ENCODE measurements around the gene TDRD3.
A peak's percentile ranks its signal among the peaks of the same experiment; 100 is the strongest.

Gene TDRD3

GRCh38 chr13:60448907-60449510, 52.0 kb downstream of the TDRD3 start:
- peak; percentile 61 for DNase-seq
- TF ChIP-seq CTCF (IDR thresholded peaks at IDR 0.05; ENCODE audit: low read depth, low read length, missing control alignments): peak; percentile 74
- no peak overlapping the region for H3K4me3 ChIP-seq (ENCODE audit: low read depth, low read length)
- no peaks in the 10 kb centered on the region for H3K27me3 ChIP-seq (replicated peaks)
- no peaks in the 10 kb centered on the region for H3K36me3 ChIP-seq (replicated peaks)
- in situ Hi-C loops (cut with HindIII; ENCODE audit: low pct_ligation_motif_present, low sequenced_read_pairs): no loop called here
- no peak overlapping the region for H3K27ac ChIP-seq

- Histone ChIP-seq H3K36me3 (replicated peaks) (no peaks in the 10 kb centered on the region), H3K27me3 (replicated peaks) (no peaks in the 10 kb centered on the region), H3K27ac (no peak overlapping the region), H3K4me3 (ENCODE audit: low read depth, low read length) (no peak overlapping the region)
- no peak for TF ChIP-seq CTCF (IDR thresholded peaks at IDR 0.05; ENCODE audit: low read depth, low read length, missing control alignments)
- in situ Hi-C loops (cut with HindIII; ENCODE audit: low pct_ligation_motif_present, low sequenced_read_pairs): no loop called here
- DNase-seq: no peak
These were observed 56.5 kb downstream of the TDRD3 start for GRCh38 chr13:60453490-60453889.

GRCh38 chr13:60454425-60454824, 57.4 kb downstream of the TDRD3 start:
- no peak overlapping the region for H3K4me3 ChIP-seq (ENCODE audit: low read depth, low read length)
- in situ Hi-C loops (cut with HindIII; ENCODE audit: low pct_ligation_motif_present, low sequenced_read_pairs): no loop called here
- TF ChIP-seq CTCF (IDR thresholded peaks at IDR 0.05; ENCODE audit: low read depth, low read length, missing control alignments): no peak
- H3K36me3 ChIP-seq (replicated peaks): no peaks in the 10 kb centered on the region
- no peak for DNase-seq
- no peak overlapping the region for H3K27ac ChIP-seq
- no peaks in the 10 kb centered on the region for H3K27me3 ChIP-seq (replicated peaks)

- H3K27me3 ChIP-seq (replicated peaks): no peaks in the 10 kb centered on the region
- no peak for DNase-seq
- H3K36me3 ChIP-seq (replicated peaks): no peaks in the 10 kb centered on the region
- in situ Hi-C loops (cut with HindIII; ENCODE audit: low pct_ligation_motif_present, low sequenced_read_pairs): no loop called here
- H3K27ac ChIP-seq: no peak overlapping the region
- no peak overlapping the region for H3K4me3 ChIP-seq (ENCODE audit: low read depth, low read length)
- no peak for TF ChIP-seq CTCF (IDR thresholded peaks at IDR 0.05; ENCODE audit: low read depth, low read length, missing control alignments)
These were observed 66.8 kb downstream of the TDRD3 start for GRCh38 chr13:60463787-60464186.

- in situ Hi-C loops (cut with HindIII; ENCODE audit: low pct_ligation_motif_present, low sequenced_read_pairs): no loop called here
- H3K4me3 ChIP-seq (ENCODE audit: low read depth, low read length): no peak overlapping the region
- H3K27me3 ChIP-seq (replicated peaks): no peaks in the 10 kb centered on the region
- no peak for DNase-seq
- H3K27ac ChIP-seq: no peak overlapping the region
- H3K36me3 ChIP-seq (replicated peaks): no peaks in the 10 kb centered on the region
- no peak for TF ChIP-seq CTCF (IDR thresholded peaks at IDR 0.05; ENCODE audit: low read depth, low read length, missing control alignments)
These were observed 70.1 kb downstream of the TDRD3 start for GRCh38 chr13:60467098-60467497.

GRCh38 chr13:60479273-60479672, 82.3 kb downstream of the TDRD3 start:
- Histone ChIP-seq H3K27me3 (replicated peaks) (no peaks in the 10 kb centered on the region), H3K36me3 (replicated peaks) (no peaks in the 10 kb centered on the region), H3K4me3 (ENCODE audit: low read depth, low read length) (no peak overlapping the region), H3K27ac (no peak overlapping the region)
- TF ChIP-seq CTCF (IDR thresholded peaks at IDR 0.05; ENCODE audit: low read depth, low read length, missing control alignments): no peak
- in situ Hi-C loops (cut with HindIII; ENCODE audit: low pct_ligation_motif_present, low sequenced_read_pairs): no loop called here
- no peak for DNase-seq
